Astrocyte (in vitro differentiated cells and primary cell): ENCODE measurements around the gene TP53.

Experiments
- EZH2 ChIP-seq: IDR thresholded peaks from 2 replicates; pipeline ENCODE4 v1.6.1; 2012; ENCODE audit warnings: mild to moderate bottlenecking, low read length, inconsistent platforms; ENCODE audit not compliant: insufficient read depth
- TF ChIP-seq, protein P1 (sequence below): IDR thresholded peaks from 2 replicates; pipeline ENCODE4 v1.5.1; 2011; ENCODE audit warnings: low read depth, mild to moderate bottlenecking, inconsistent platforms, low read length, moderate library complexity; ENCODE audit not compliant: insufficient read depth

- no peak for TF ChIP-seq EZH2
- TF ChIP-seq, protein P1, sequence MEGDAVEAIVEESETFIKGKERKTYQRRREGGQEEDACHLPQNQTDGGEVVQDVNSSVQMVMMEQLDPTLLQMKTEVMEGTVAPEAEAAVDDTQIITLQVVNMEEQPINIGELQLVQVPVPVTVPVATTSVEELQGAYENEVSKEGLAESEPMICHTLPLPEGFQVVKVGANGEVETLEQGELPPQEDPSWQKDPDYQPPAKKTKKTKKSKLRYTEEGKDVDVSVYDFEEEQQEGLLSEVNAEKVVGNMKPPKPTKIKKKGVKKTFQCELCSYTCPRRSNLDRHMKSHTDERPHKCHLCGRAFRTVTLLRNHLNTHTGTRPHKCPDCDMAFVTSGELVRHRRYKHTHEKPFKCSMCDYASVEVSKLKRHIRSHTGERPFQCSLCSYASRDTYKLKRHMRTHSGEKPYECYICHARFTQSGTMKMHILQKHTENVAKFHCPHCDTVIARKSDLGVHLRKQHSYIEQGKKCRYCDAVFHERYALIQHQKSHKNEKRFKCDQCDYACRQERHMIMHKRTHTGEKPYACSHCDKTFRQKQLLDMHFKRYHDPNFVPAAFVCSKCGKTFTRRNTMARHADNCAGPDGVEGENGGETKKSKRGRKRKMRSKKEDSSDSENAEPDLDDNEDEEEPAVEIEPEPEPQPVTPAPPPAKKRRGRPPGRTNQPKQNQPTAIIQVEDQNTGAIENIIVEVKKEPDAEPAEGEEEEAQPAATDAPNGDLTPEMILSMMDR: no peak
Measured at GRCh38 chr17:7646457-7646856, 40.8 kb downstream of the TP53 start.
